GM23248 (cell line): ENCODE data around the gene RANBP9.

ENCODE experiments used
- EZH2 ChIP-seq: fragments of 200-600 bp; sonication (generic); IDR thresholded peaks from 2 replicates; pipeline ENCODE4 v1.6.1; 2018; ENCODE audit warnings: antibody characterized with exemption, mild to moderate bottlenecking; ENCODE audit not compliant: insufficient read depth, poor library complexity, severe bottlenecking
- EZH2phosphoT487 ChIP-seq: fragments of 200-600 bp; sonication (generic); IDR thresholded peaks from 2 replicates; pipeline ENCODE4 v1.6.1; 2018; ENCODE audit warnings: antibody characterized with exemption, moderate library complexity, mild to moderate bottlenecking, low read depth; ENCODE audit not compliant: insufficient read depth

- TF ChIP-seq EZH2phosphoT487 (no peak), EZH2 (no peak)
Measured at GRCh38 chr6:13593103-13593502, 118.5 kb downstream of the RANBP9 start.
